GM19023 (cell line): ENCODE measurements around the gene MPC2.

Experiments
- ATAC-seq: cut with Tn5 transposase; IDR thresholded peaks from one replicate; pipeline ENCODE4 v1.9.1; 2021; ENCODE audit warnings: mild to moderate bottlenecking, moderate library complexity; ENCODE audit not compliant: unreplicated experiment

The MPC2 gene

DNA sequence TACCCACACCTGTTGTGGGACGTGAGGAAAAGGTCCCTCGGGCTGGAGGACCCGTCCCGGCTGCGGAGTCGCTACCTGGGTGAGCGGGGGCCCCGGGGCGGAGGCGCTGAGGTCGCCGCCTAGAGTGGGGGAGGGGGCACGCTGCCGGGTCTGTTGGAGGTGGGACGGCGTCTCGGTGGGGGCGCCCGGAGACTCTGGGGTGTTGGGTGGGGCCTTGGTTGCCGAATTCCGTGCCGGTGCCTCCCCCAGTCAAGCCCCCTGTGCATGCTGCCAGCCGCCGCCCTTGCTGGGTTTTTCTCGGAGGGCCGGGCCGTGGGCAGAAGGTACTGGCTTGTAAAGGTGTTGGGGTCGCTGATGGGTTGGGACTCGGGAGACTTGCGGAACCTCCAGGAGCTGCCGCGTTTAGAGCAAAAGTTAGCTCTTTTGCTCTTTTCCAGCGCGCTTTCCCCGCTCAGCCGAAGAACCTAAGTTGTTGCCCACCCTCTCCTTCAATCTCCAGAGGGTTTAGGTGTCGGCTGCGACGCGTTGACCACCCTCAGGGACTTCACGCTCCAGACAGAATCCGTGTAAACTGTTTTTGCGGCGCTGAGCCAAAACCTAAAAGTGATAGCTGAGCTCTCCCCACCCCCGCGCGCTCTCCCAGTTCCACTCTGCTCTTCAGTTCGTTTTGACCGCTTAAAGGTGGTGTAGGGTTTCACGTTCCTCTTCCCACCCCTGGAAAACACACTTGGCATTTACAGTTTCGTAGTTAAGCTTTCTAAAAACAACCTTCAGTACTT, at the start of gene MPC2:
MPC2 (minus strand) TSS at position 143 of the 779 bp plus-strand sequence. CDS start 1,231 bp downstream, outside the sequence.
- ATAC-seq, result peak; percentile 13

DNA sequence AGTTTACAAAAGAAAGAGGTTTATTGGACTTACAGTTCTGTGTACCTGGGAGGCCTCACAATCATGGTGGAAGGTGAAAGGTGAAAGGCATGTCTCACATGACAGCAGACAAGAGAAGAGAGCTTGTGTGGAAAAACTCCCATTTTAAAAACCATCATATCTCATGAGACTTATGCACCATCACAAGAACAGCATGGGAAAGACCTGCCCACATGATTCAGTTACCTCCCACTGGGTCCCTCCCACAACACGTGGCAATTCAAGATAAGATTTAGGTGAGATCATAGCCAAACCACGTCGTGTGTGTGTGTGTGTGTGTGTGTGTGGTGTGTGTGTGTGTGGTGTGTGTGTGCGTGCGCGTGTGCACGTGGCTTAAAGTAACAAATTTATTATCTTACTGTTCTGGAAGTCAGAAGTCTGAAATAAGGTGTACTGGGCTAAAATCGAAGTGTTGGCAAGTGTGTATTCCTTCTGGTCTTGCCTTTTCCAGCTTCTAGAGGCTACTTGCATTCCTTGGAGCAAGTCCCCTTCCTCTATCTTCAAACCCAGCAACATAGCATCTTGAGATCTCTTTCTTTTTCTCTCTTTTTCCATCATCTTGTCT, 48.1 kb upstream of the MPC2 start:
- ATAC-seq, result no peak

DNA sequence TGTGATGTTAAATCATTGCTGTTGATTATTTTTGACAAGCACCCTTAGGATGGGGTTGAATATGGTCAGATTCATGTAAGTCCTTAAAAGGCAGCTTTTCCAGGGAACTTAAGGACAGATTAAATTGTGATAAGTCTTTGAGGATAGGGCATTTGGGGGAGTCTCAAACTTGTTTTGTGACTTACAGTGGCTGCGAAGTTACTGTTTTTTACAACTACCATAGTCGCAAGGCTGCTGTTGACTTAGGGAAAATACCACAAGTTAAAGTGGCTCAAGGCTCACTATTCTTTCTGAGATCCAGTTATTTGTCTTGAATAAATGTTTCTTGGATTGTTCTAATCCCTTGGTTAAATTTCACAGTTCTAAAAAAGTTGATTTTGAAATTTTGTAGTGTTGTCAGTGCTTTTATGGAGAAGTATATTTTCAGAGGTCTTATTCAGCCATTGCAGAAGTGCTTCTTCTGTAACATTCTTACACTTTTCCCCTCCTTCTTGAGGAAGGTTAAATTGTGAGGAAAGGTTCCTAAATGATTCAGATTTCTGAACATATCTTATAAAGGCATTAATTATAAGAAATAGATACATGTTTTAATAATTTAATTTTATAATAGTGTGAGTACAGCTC, 47.0 kb upstream of the MPC2 start:
- ATAC-seq, result no peak

DNA sequence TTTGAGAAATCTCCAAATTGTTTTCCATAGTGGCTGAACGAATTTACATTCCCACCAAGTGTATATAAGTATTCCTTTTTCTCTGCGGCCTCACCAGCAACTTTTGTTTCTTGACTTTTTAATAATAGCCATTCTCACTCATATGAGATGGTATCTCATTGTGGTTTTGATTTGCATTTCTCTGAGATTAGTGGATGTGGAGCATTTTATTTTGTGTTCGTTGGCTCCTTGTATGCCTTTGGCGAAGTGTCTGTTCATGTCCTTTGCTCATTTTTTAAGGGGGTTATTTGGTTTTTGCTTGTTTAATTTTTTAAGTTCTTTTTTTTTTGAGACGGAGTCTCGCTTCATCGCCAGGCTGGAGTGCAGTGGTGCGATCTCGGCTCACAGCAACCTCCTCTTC, 45.1 kb upstream of the MPC2 start:
- no peak for ATAC-seq

DNA sequence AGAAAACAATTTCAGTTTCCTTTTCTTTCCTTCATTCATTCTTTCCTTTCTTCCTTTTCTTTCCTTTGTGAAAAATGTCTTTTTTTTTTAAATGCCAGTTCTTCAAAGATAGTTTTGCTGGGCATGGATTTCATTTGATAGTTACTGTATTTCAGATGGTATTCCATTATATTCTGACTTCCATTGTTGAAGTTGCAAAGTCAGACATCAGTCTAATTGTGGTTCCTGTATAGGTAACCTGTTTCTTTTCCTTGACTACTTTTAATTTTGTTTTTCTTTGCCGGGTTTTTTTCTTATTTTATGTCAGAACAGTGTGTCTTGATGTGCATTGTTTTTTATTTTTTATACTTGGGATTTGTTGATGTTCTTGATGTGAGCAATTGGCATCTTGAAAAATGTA, 40.4 kb upstream of the MPC2 start:
- no peak for ATAC-seq

DNA sequence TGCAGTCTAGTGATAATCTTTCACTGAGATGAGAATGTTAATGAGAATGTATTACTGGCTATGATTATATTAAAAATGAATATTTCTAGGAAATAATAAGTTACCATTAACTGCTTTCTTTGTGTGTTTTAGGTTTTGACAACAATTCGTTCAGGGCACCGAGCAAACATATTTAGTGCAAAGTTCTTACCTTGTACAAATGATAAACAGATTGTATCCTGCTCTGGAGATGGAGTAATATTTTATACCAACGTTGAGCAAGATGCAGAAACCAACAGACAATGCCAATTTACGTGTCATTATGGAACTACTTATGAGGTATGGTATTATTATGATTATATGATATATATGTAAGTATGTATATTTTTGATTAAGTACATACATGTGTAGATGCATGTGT, 37.8 kb upstream of the MPC2 start:
- ATAC-seq, result no peak

DNA sequence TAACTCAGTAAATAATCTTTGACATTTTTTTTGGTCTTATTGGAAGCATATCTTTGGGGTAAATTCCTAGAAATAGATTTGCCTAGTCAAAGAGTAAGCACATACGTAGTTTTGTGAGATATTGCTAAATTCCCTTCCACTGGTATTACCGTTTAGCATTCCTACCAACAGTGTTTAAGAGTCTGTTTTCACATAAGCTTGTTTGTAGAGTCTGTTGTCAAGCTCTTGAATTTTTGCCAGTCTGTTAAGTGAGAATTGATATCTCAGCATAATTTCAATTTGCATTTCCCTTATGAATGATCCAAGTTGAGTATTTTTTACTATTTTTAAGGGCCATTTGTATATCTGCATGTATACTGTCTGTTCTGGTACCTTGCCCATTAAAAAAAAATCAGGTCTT, 37.0 kb upstream of the MPC2 start:
- ATAC-seq, result no peak

DNA sequence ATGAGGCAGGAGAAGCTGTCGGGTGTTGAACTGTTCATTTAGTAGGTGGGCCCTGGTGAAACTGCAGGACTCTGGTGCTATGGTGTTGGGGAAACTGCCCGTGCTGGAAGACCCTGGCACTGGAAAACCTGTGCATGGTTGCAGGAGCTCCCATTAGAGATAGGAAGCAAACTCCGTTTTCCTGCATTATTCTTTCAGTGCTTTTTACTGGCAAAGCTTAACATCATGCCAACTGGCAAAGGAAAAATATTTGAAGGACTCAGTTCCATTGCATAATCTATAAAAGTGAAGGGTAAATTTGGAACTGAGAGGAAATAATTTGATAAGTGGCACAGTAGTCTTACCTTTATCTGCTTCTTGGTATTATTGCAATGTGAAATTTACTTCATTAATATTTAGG, 31.7 kb upstream of the MPC2 start:
- ATAC-seq, result no peak

DNA sequence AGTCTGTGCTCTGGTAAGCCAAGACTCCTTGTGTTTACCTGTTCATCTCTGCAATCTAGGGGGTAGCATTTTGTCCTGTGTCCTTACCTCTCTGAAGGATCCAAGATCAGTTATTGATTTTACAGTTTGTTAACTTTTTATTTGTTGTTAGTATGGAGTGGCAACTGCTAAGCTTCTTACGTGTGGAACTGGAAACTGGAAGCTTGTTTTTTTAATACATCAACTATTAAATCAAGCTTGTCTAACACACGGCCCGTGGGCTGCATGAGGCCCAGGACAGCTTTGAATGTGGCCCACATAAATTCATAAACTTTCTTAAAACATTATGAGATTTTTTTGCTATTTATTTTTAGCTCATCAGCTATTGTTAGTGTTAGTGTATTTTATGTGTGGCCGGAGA, 29.2 kb upstream of the MPC2 start:
- no peak for ATAC-seq

DNA sequence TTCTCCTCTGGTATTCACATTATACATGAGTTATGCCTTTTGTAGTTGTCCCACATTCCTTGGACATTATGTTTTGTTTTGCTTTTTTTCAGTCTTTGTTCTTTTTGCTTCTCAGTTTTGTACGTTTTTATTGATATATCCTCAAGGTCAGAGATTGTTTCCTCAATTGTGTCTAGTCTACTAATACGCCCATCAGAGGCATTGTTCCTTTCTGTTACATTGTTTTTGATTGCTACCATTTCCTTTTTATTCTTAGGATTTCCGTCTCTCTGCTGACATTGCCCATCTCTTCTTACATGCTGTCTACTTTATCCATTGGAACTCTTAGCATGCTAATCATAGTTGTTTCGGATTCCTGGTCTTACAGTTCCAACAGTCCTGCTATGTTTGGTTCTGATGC, 27.8 kb upstream of the MPC2 start:
- ATAC-seq, result no peak

DNA sequence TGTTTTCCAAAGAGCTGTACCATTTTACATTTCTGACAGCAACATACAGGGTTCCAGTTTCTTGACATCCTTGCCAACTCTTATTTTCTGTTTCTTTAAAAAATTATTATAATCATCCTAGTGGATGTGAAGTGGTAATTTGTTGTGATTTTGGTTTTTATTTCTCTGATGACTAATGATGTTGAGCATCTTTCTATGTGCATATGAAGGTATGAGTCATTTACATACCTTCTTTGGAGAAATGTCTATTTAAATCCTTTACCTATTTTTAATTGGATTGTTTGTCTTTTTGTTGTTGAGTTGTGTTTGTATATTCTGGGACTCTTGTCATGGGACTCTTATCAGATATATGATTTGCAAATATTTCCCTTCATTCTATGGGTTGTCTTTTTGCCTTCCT, 20.8 kb upstream of the MPC2 start:
- ATAC-seq, result no peak

DNA sequence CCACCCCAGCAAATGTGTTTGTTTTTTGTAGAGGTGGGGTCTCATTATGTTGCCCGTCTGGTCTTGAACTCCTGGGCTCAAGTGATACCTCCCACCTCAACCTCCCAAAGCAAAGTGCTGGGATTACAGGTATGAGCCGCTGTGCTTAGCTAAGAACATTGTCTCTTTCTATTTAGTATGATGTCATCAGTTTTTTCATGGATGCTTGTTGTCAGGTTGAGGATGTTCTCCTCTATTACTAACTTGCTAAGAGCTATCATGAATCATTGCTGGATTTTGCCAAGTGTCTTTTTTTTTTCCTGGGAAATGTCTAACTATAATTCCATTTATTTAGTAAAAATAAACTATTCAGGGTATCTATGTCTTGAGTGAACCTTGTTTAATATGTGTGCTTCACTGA, 19.0 kb upstream of the MPC2 start:
- no peak for ATAC-seq

DNA sequence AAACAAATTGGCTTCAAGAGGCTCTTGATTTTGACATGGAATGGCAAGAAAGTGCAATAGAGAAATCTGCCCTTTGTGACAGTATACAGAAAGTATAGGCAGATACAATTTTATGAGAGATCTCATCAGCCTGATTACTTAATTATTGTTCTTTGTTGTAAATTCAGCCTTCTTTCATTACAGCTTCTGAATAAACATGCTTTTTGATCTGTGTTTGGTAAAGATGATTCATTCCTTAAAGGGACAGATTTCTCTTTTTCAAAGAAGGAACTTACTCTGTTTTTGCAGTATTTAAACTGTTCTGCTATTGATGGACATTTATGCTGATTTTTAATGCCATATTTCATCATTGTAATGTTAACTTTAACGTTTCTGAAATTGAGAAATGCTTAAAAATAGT, 13.7 kb upstream of the MPC2 start:
- ATAC-seq, result no peak

DNA sequence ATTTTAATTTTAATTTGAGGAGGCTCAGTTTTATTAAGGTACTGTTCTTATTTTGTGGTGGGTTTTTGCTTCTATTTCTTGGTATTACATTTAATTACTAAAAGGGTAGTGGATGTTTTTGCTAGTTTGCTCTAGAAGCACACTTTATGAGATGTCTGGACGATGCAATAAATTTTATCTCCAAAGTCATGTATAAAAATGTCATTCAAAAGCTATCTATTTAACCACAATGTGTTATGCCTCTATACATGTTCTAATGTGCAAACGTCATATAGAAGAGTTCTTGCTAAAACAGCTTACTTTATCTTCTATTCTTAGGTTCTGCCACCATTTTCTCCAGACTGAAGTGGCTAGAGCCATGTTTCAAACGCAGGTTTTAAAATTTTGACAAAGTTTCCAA, 12.9 kb upstream of the MPC2 start:
- no peak for ATAC-seq

DNA sequence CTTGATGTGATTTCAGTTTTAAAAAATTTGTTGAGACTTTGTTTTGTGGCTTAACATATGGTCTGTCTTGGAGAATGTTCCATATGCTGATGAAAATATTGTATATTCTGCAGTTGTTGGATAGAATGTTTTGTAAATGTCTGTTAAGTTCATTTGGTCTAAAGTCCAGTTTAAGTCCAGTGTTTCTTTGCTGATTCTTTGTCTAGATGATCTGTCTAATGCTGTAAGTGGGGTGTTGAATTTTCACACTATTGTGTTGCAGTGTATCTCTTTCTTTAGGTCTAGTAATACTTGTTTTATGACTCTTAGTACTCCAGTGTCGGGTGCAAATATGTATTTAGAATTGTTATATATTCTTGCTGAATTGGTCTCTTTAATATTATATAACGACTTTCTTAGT, 10.9 kb upstream of the MPC2 start:
- no peak for ATAC-seq

DNA sequence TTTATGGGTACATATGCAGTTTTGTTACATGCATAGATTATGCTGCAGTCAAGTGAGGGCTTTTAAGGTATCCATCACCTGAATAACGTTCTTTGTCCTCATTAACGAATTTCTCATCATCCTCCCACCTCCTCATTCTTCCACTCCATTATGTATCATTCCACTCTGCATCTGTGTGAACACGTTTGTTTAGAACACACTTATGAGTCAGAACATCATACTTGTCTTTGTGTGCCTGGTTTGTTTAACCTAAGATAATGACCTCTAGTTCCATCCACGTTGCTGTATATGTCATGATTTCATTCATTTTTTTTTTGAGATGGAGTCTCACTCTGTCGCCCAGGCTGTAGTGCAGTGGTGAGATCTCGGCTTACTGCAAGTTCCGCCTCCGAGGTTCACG, 6.7 kb upstream of the MPC2 start:
- no peak for ATAC-seq

DNA sequence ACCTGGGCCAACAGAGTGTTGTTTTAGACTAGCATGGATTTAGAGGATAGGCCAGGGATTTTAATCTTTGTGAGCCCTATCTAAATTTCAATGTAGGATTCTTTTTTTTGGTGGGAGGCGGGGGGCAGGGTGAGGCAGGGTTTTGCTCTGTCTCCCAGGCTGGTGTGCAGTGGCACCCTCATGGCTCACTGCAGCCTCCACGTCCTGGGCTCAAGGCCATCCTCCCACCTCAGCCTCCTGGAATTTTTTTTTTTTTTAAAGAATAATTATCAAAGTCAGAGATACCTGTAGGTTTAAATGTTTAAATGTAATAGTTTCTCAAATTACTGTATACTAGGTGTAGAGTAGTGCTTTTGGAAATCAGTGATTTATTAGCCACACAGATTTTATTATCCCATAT, 3.4 kb upstream of the MPC2 start:
- no peak for ATAC-seq

DNA sequence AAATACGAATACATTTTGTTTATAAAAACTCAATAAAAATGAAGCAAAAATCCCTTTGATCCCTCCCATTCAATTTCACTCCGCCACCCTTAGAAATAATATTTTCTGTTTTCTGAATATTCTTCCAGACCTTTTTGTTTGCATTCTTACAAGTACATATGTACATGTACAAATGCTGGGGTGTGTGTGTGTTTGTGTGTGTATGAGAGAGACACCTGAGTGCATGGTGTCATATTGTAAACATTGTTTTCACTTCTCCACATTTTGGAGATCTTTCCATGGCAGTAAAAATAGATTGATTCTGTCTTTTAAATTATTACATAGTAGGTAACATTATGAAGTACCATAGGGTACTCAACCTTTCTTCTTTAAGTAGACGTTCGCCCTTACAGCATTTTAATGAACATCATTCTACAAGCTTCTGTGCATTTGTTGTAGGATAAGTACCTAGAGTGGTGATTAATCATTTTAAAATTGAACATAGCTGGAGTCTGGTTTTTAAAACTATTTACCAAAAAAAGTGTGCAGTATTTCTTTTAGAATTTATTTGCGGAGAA, 1.3 kb upstream of the MPC2 start:
- ATAC-seq, result no peak

DNA sequence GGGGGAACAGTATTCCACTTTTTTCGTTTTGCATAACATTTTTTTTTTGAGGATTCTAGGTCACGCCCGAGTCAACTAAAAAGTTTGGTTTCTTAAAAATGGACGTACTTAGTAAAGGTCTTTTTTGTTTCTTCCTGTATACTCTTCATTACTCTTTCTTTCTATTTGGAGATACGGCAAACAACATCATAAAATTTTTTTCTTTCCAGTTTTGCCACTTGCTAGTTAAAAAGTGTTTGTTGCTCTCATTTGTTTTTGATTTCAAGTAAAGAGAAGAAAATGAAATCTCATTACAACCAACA, 788 bp upstream of the MPC2 start:
- ATAC-seq, result no peak

DNA sequence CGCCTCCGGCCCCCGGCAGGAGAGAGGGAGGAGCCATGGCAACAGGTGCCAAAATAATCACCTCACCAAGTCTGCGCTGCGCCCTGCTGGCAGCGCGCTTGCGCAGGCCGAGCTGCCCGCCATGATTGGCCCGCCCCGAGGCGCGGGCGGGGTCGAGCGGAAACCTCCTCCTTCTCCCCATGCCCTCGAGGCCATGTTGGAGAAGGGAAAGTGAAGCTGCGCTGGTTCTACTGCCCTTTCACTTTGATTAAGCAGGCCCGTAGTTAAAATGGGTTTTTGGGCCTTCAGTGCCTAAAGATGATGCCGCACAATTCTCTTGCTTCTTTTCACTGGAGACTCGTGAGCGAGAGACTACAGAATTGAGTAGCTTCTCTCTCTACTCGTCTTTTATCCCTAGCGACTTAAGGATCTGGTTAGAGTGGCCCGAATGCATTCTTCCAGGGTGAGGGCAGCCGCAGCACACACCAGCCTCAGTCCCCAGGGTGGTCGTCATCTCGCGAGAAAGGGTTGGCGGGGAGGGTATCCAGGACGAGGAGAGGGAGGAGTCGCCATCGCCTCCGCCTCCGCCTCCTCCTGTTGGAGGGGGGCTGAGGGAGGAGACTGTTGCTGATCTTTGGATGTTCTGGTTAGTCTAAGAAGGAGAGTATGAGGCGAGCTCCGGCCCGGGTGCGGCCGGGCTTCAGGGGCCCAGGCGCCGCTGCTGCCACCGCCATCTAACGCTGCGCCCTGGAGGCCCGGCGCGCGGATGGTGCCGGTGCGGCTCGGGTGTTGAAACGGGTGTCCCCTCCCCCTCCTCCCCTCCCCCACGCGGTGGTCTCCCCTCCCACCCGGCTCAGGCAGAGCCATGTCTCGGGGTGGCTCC, 573 bp downstream of the MPC2 start, which contains the start of gene DCAF6:
DCAF6 (plus strand) TSS at position 616 of the 862 bp plus-strand sequence; CDS start at position 845, 229 bp downstream.
- ATAC-seq, result peak; percentile 78
